IMR-90 (cell line): Measurements from ENCODE around the gene SMYD5. TPM values are rescaled to one million over a fixed set of nuclear protein-coding genes. Genes with fewer than 3 reads are reported as not detected.

Experiments
- ATAC-seq: fragments of 200-7000 bp; cut with Tn5 transposase; 2 replicates; pipeline ENCODE4 v1.9.1; 2020; ENCODE audit warnings: low read depth, mild to moderate bottlenecking, moderate library complexity
- BruUV-seq: library from RNA; stranded (reverse); fragments of 400-500 nt; replicated peaks from 2 replicates; lab custom pipeline; 2021; lab: Mats Ljungman, UMichigan
- CTCF ChIA-PET: fragments of 300-600 bp; formaldehyde crosslinking; extraction: SDS; loops from one replicate; lab custom pipeline; 2021; ENCODE audit warnings: antibody characterized with exemption; lab: Yijun Ruan, JAX
- POLR2A ChIA-PET: fragments of 300-600 bp; sonication (Branson Sonifier 250); formaldehyde crosslinking; loops from one replicate; lab custom pipeline; 2022; ENCODE audit warnings: antibody characterized with exemption; ENCODE audit not compliant: unreplicated experiment; lab: Charles Lee
- DNase-seq: peaks from one replicate; pipeline ENCODE4 v3.0.0; 2013
- H2AFZ ChIP-seq: replicated peaks from 2 replicates; pipeline ENCODE3; 2013; ENCODE audit warnings: low read length, mild to moderate bottlenecking; ENCODE audit not compliant: poor library complexity
- H2AK5ac ChIP-seq: 2 replicates; pipeline ENCODE4 v1.6.1; 2013; ENCODE audit warnings: low read depth, low read length, inconsistent platforms
- H2AK9ac ChIP-seq: replicated peaks from 2 replicates; pipeline ENCODE3; 2013; ENCODE audit warnings: mild to moderate bottlenecking, low read depth, low read length, moderate library complexity; ENCODE audit not compliant: poor library complexity
- H2BK120ac ChIP-seq: 2 replicates; pipeline ENCODE4 v1.6.1; 2013; ENCODE audit warnings: low read depth, low read length, inconsistent platforms
- H2BK15ac ChIP-seq: 3 replicates; pipeline ENCODE4 v1.6.1; 2013; ENCODE audit warnings: low read depth, low read length, inconsistent platforms
- H2BK20ac ChIP-seq: 2 replicates; pipeline ENCODE4 v1.6.1; 2013; ENCODE audit warnings: low read depth, mild to moderate bottlenecking, inconsistent platforms, low read length, moderate library complexity
- H2BK5ac ChIP-seq: 2 replicates; pipeline ENCODE4 v1.6.1; 2013; ENCODE audit warnings: mild to moderate bottlenecking, low read depth, low read length, inconsistent platforms; ENCODE audit not compliant: poor library complexity, severe bottlenecking
- H3K14ac ChIP-seq: replicated peaks from 2 replicates; pipeline ENCODE4 v1.6.1; 2013; ENCODE audit warnings: low read depth, low read length, inconsistent platforms
- H3K18ac ChIP-seq: 2 replicates; pipeline ENCODE4 v1.6.1; 2013; ENCODE audit warnings: low read depth, low read length, control low read depth
- H3K23ac ChIP-seq: 2 replicates; pipeline ENCODE4 v1.6.1; 2013; ENCODE audit warnings: low read depth, low read length, inconsistent platforms
- H3K27ac ChIP-seq: 2 replicates; pipeline ENCODE4 v1.5.1; 2013; ENCODE audit warnings: mild to moderate bottlenecking, control low read depth, low read length; ENCODE audit not compliant: insufficient read depth
- H3K27me3 ChIP-seq: 2 replicates; pipeline ENCODE4 v1.6.1; 2013; ENCODE audit warnings: low read length; ENCODE audit not compliant: control insufficient read depth, insufficient read depth
- H3K36me3 ChIP-seq: 2 replicates; pipeline ENCODE4 v1.6.1; 2013; ENCODE audit warnings: low read length, mixed read lengths; ENCODE audit not compliant: control insufficient read depth, insufficient read depth
- H3K4ac ChIP-seq: 2 replicates; pipeline ENCODE4 v1.6.1; 2013; ENCODE audit warnings: low read depth, low read length, inconsistent platforms
- H3K4me1 ChIP-seq: 2 replicates; pipeline ENCODE4 v1.6.1; 2013; ENCODE audit warnings: low read length, mixed read lengths; ENCODE audit not compliant: control insufficient read depth, insufficient read depth
- H3K4me2 ChIP-seq: 2 replicates; pipeline ENCODE4 v1.6.1; 2013; ENCODE audit warnings: low read depth, mild to moderate bottlenecking, control low read depth, low read length, moderate library complexity
- H3K4me3 ChIP-seq: 2 replicates; pipeline ENCODE4 v1.5.1; 2013; ENCODE audit warnings: low read depth, mild to moderate bottlenecking, control low read depth, low read length, moderate library complexity; ENCODE audit not compliant: insufficient read depth
- H3K56ac ChIP-seq: 2 replicates; pipeline ENCODE4 v1.6.1; 2013; ENCODE audit warnings: low read length, inconsistent platforms; ENCODE audit not compliant: insufficient read depth; ENCODE audit errors: extremely low read depth
- H3K79me1 ChIP-seq, 2 experiments: 2 replicates each; pipeline ENCODE4 v1.6.1; 2013; ENCODE audit warnings: low read length in 2 of 2, inconsistent platforms in 1 of 2, low read depth in 1 of 2
- H3K9ac ChIP-seq: 2 replicates; pipeline ENCODE4 v1.6.1; 2013; ENCODE audit warnings: low read depth, low read length, control low read depth
- H3K9me1 ChIP-seq: 2 replicates; pipeline ENCODE4 v1.6.1; 2013; ENCODE audit warnings: low read length, inconsistent platforms; ENCODE audit not compliant: insufficient read depth
- H3K9me3 ChIP-seq: 2 replicates; pipeline ENCODE4 v1.6.1; 2013; ENCODE audit warnings: low read length; ENCODE audit not compliant: control insufficient read depth, insufficient read depth
- H4K20me1 ChIP-seq: 2 replicates; pipeline ENCODE4 v1.6.1; 2013; ENCODE audit warnings: low read length, inconsistent platforms; ENCODE audit not compliant: insufficient read depth
- H4K5ac ChIP-seq: 2 replicates; pipeline ENCODE4 v1.6.1; 2013; ENCODE audit warnings: mild to moderate bottlenecking, low read depth, low read length, control low read depth
- H4K8ac ChIP-seq, 2 experiments: 2 replicates each; pipeline ENCODE4 v1.6.1; 2013; ENCODE audit warnings: low read depth in 2 of 2, low read length in 2 of 2, control low read depth in 1 of 2, inconsistent platforms in 1 of 2
- H4K91ac ChIP-seq: 2 replicates; pipeline ENCODE4 v1.6.1; 2013; ENCODE audit warnings: low read depth, low read length, inconsistent platforms; ENCODE audit not compliant: insufficient read depth
- BHLHE40 ChIP-seq: fragments of 150-350 bp; IDR thresholded peaks from 2 replicates; pipeline ENCODE4 v1.6.1; 2016; ENCODE audit warnings: mild to moderate bottlenecking, low read depth, low read length
- FOS ChIP-seq: fragments of 150-350 bp; IDR thresholded peaks from 2 replicates; pipeline ENCODE4 v1.6.1; 2016; ENCODE audit warnings: low read depth, low read length
- MAFK ChIP-seq: IDR thresholded peaks from 2 replicates; pipeline ENCODE4 v1.6.1; 2012; ENCODE audit warnings: low read depth, low read length, improper control_type of control experiment
- MAZ ChIP-seq: IDR thresholded peaks from 2 replicates; pipeline ENCODE4 v1.6.1; 2012; ENCODE audit warnings: low read depth, mild to moderate bottlenecking, low read length, improper control_type of control experiment, moderate library complexity, borderline replicate concordance
- MXI1 ChIP-seq: IDR thresholded peaks from 2 replicates; pipeline ENCODE4 v1.6.1; 2012; ENCODE audit warnings: low read depth, mild to moderate bottlenecking, low read length, moderate library complexity, borderline replicate concordance
- NFE2L2 ChIP-seq: fragments of 150-350 bp; IDR thresholded peaks from 2 replicates; pipeline ENCODE4 v1.6.1; 2016; ENCODE audit warnings: low read depth, mild to moderate bottlenecking, low read length
- POLR2A ChIP-seq: IDR thresholded peaks from 2 replicates; pipeline ENCODE4 v1.6.1; 2012; ENCODE audit warnings: mild to moderate bottlenecking, low read depth, low read length
- RAD21 ChIP-seq: IDR thresholded peaks from 2 replicates; pipeline ENCODE4 v1.6.1; 2012; ENCODE audit warnings: low read length, improper control_type of control experiment
- RCOR1 ChIP-seq: IDR thresholded peaks from 2 replicates; pipeline ENCODE4 v1.6.1; 2012; ENCODE audit warnings: mild to moderate bottlenecking, low read length, improper control_type of control experiment; ENCODE audit not compliant: insufficient replicate concordance
- RFX5 ChIP-seq: IDR thresholded peaks from 2 replicates; pipeline ENCODE4 v1.8.0; 2012; ENCODE audit warnings: low read depth, mild to moderate bottlenecking, low read length, moderate library complexity
- SMC3 ChIP-seq: fragments of 150-350 bp; IDR thresholded peaks from 2 replicates; pipeline ENCODE4 v1.6.1; 2016; ENCODE audit warnings: low read depth, mild to moderate bottlenecking, antibody characterized with exemption, low read length, moderate library complexity
- WGBS, 2 experiments: methylation state at CpG; one replicate each; pipeline versions ENCODE4 v1.1.5 to v1.1.7; 2013; ENCODE audit warnings: missing lambda C conversion rate in 2 of 2; ENCODE audit not compliant: insufficient read length in 1 of 2; ENCODE audit errors: extremely low coverage in 2 of 2; 5-methylcytosine and 5-hydroxymethylcytosine counted together
- dilution Hi-C: fragments of 300-500 bp; cut with HindIII; formaldehyde crosslinking; loops from one replicate; pipeline ENCODE4 v1.14.3; 2018; ENCODE audit warnings: low sequenced_read_pairs; ENCODE audit not compliant: unreplicated experiment
- in situ Hi-C: fragments of 300-500 bp; cut with MboI; formaldehyde crosslinking; loops from 3 replicates; pipeline ENCODE4 v1.14.3; 2019; ENCODE audit warnings: low sequenced_read_pairs, inconsistent platforms, mixed read lengths
- intact Hi-C: fragments of 100-400 bp; cut with micrococcal nuclease; formaldehyde crosslinking; loops from 2 replicates; pipeline ENCODE4 v1.10.0; 2022
- polyA plus RNA-seq, 3 experiments: library from polyadenylated mRNA; depleted of rRNA; stranded (reverse); fragments of >200 nt; gene quantifications; 2 replicates each; pipeline ENCODE4 v1.2.3, GENCODE V29; 2012; ENCODE audit warnings: low replicate concordance in 1 of 3
- total RNA-seq: library from RNA; depleted of rRNA; stranded (reverse); fragments of >200 nt; gene quantifications from 2 replicates; pipeline ENCODE4 v1.2.3, GENCODE V29; 2012
- TF ChIP-seq, protein P1 (sequence below): conservative IDR thresholded peaks from 2 replicates; pipeline ENCODE4 v1.5.1; 2012; ENCODE audit warnings: mild to moderate bottlenecking, low read depth, low read length, improper control_type of control experiment

SMYD5 gene
- total and polyA plus RNA-seq, 2 of the 4 experiments (the other 2 are of a cell fraction), result 17.8 to 19.7 TPM

DNA sequence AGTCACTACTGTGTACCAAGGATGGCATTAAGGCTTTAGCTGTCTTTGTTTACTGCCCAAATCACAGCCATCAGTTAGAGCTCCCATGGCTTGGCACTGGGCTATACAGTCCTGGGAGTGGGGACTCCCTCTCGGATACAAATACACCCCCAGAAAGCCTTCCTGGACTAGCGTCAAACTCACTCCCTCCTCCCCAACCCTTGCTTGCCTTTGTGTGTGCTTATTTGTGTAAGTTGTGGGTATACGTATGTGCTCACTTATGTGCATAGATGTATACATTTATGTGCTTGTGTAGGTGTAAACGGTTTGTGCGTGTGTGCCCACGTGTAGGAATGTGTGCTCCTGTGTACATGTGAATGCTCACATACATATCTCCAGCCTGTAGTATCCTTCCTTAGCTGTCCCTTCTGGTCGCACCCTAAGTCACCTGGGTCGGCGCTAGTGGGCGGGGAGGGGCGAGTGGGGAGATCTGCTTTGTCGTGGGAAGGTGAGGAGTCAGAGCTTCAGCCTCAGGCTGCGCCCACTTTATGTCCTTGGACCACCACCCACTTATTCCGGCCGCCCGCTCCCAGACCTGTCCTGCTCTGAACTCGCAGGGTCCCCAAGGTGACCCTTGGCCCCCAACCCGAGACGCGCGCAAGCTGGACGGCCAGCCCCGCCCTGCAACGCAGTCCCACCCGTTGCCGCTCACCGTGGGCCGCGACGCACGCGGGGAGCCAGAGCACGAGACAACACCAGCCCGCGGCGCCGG, 18.5 kb downstream of the SMYD5 start (continued):
- TF ChIP-seq RCOR1, result no peak
- TF ChIP-seq MAFK, result no peak

DNA sequence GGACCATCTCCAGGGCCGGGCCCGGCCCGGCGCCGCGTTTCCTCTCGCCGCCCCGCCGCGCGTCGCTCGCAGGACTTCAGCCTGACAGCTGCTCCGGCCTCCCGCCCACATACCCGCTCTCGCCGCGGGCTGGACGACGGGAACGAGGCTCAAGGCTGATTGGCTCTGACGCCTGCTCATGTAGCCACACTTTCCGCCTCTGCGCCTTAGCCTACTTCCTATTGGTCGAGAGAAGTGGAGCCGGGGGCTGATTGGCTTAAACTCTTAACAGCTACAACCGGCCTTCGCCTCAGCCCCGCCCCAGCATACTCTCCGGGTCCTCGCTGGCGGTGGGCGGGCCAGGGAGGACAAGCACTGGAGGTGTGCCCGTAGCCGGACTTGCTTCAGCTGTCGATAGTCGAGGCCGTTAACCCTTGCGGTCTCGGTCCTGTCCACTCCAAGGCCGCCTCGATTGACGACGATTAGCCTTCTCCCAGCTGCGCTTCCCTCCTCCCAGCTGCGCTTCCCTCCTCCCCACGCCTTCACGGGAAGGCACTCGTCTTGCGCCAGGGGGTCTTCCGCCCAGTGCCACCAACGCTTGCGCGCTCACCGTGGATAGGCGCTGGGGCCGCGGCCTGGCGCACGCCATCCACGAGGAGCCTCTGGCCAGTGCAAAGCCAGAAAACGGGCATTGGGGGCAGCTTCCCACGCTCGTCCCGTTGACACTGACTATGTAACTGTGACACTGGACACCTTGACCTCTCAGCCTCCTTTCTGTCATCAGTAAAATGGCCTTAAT, 19.3 kb downstream of the SMYD5 start, which contains the start of gene PRADC1:
Gene PRADC1 (minus strand): TSS at position 86 of the 778 bp plus-strand sequence. CDS start 79 bp downstream, at position 7.
- Histone ChIP-seq H3K4me3 (peak within 1 kb of the TSS; percentile 83), H2BK15ac (no peak within 1 kb of the TSS; the same call in 2 of the 3 replicates), H3K4me2 (peak within 1 kb of the TSS; percentile 95), H2AK9ac (peak within 1 kb of the TSS; percentile 96), H3K9ac (peak within 1 kb of the TSS; percentile 85), H3K56ac (peak within 1 kb of the TSS; percentile 81; the same call in 1 of the 2 replicates), H4K8ac (peak within 1 kb of the TSS; percentile 87 to 98), H2BK5ac (peak within 1 kb of the TSS; percentile 76), H3K4me1 (peaks cover 5% of the 10 kb centered on the region; the same call in 1 of the 2 replicates), H3K36me3 (no peaks in the 10 kb centered on the region; the same call in 1 of the 2 replicates), H2AFZ (peak within 1 kb of the TSS; percentile 99), H3K4ac (peak within 1 kb of the TSS; percentile 86), H2BK20ac (no peak within 1 kb of the TSS), H4K91ac (peak within 1 kb of the TSS; percentile 72), H3K79me1 (peaks cover 5 to 43% of the 10 kb centered on the region in 2 experiments), H3K9me1 (peaks cover 9% of the 10 kb centered on the region), H2AK5ac (peak within 1 kb of the TSS; percentile 92), H3K27ac (peak within 1 kb of the TSS; percentile 71), H4K20me1 (peaks cover 42% of the 10 kb centered on the region), H4K5ac (peak within 1 kb of the TSS; percentile 86), H2BK120ac (peak within 1 kb of the TSS; percentile 50; the same call in 1 of the 2 replicates), H3K23ac (peak within 1 kb of the TSS; percentile 91), H3K18ac (peak within 1 kb of the TSS; percentile 10), H3K27me3 (no peaks in the 10 kb centered on the region), H3K14ac (peak within 1 kb of the TSS; percentile 49), H3K9me3 (no peaks in the 10 kb centered on the region)
- dilution Hi-C loops, result no loop called here
- BruUV-seq, result no TSS peak
- ChIA-PET CTCF (no interaction called here), POLR2A (interaction anchor here (0.6 kb wide), 1 partner anchor 35 kb away, joined by 4 read pairs; no protein-coding TSS in a partner anchor)
- 0% methylated on average over 16 of the region's 67 CpGs; no CpG with 5 or more reads in 1 of the 2 experiments for WGBS, 2 experiments
- in situ Hi-C loops, result no loop called here
- peak; percentile 100 for DNase-seq
- intact Hi-C loops, result loop anchor here (5.0 kb wide), 1 partner anchor 504 kb away; the partner anchor contains the start of gene TPRKB
- ATAC-seq, result peak; percentile 93
- no peak for TF ChIP-seq RAD21
- TF ChIP-seq SMC3, result no peak
- TF ChIP-seq NFE2L2, result no peak
- TF ChIP-seq MAZ, result no peak
- peak; percentile 46; the same call in 1 of the 2 replicates for TF ChIP-seq POLR2A
- peak; percentile 95; the same call in 1 of the 2 replicates for TF ChIP-seq MXI1
- TF ChIP-seq, protein P1, sequence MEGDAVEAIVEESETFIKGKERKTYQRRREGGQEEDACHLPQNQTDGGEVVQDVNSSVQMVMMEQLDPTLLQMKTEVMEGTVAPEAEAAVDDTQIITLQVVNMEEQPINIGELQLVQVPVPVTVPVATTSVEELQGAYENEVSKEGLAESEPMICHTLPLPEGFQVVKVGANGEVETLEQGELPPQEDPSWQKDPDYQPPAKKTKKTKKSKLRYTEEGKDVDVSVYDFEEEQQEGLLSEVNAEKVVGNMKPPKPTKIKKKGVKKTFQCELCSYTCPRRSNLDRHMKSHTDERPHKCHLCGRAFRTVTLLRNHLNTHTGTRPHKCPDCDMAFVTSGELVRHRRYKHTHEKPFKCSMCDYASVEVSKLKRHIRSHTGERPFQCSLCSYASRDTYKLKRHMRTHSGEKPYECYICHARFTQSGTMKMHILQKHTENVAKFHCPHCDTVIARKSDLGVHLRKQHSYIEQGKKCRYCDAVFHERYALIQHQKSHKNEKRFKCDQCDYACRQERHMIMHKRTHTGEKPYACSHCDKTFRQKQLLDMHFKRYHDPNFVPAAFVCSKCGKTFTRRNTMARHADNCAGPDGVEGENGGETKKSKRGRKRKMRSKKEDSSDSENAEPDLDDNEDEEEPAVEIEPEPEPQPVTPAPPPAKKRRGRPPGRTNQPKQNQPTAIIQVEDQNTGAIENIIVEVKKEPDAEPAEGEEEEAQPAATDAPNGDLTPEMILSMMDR, result no peak
- no peak for TF ChIP-seq RFX5
- peak; percentile 84; the same call in 1 of the 2 replicates for TF ChIP-seq FOS
- no peak for TF ChIP-seq BHLHE40
